ENCODE measurements around the gene EYA2.

The EYA2 gene

GRCh38 chr20:47143657-47144056, 249.0 kb downstream of the EYA2 start:
- H3K27ac ChIP-seq (replicated peaks; ENCODE audit: low read length) = no peak overlapping the region
- no peaks in the 10 kb centered on the region for H3K36me3 ChIP-seq (replicated peaks in 1 of 2; ENCODE audit: control insufficient read depth in 2 of 2, insufficient read depth in 2 of 2, low read length in 2 of 2)
- WGBS, 2 donors (ENCODE audit: extremely low coverage in 2 of 2, insufficient read length in 2 of 2, insufficient replicate concordance in 1 of 2) = no CpG with 5 or more reads among the region's 4 CpGs
- no peak overlapping the region for H3K4me3 ChIP-seq (ENCODE audit: low read length in 2 of 2)
- H2BK12ac ChIP-seq (ENCODE audit: low read length) = no peak overlapping the region
- H3K14ac ChIP-seq (ENCODE audit: low read length) = no peak overlapping the region
- no peak overlapping the region for H2AK5ac ChIP-seq (ENCODE audit: low read depth, low read length)
- H3K23ac ChIP-seq (ENCODE audit: low read depth, low read length, poor library complexity) = no peak overlapping the region
- no peak overlapping the region for H3K4me2 ChIP-seq (ENCODE audit: insufficient read depth, low read length, poor library complexity, severe bottlenecking)
- H3K4me1 ChIP-seq (ENCODE audit: control insufficient read depth in 2 of 2, insufficient read depth in 1 of 2, low read depth in 1 of 2, low read length in 2 of 2) = peaks cover 0 to 3% of the 10 kb centered on the region in 2 donors
- peaks cover 0 to 18% (median 0%) of the 10 kb centered on the region in 3 experiments for H3K27me3 ChIP-seq (ENCODE audit: control insufficient read depth in 3 of 3, insufficient read depth in 3 of 3, low read depth in 1 of 3, low read length in 3 of 3)
- H4K91ac ChIP-seq (ENCODE audit: low read depth, low read length, poor library complexity) = no peak overlapping the region
- no peak overlapping the region for H2BK15ac ChIP-seq (ENCODE audit: low read length)
- no peaks in the 10 kb centered on the region for H3K9me3 ChIP-seq (replicated peaks in 1 of 2; ENCODE audit: control insufficient read depth in 2 of 2, insufficient read depth in 1 of 2, low read depth in 1 of 2, low read length in 2 of 2)
- no peak overlapping the region for H3K4ac ChIP-seq (ENCODE audit: low read length)
- no peaks in the 10 kb centered on the region for H3K79me1 ChIP-seq (ENCODE audit: low read depth, low read length)
- no peak overlapping the region for H4K8ac ChIP-seq (ENCODE audit: low read depth, low read length)
- H2BK120ac ChIP-seq (ENCODE audit: low read depth, low read length) = no peak overlapping the region
- H2BK5ac ChIP-seq (ENCODE audit: low read length) = no peak overlapping the region
- no peak overlapping the region for H2AFZ ChIP-seq (ENCODE audit: low read length)
- no peak overlapping the region for H3K18ac ChIP-seq (ENCODE audit: low read length)
- no peak overlapping the region for H3K9ac ChIP-seq (ENCODE audit: low read depth, low read length, poor library complexity)
- DNase-seq (ENCODE audit: low spot score) = no peak

GRCh38 chr20:47144463-47144862, 249.8 kb downstream of the EYA2 start:
- Histone ChIP-seq H3K14ac (ENCODE audit: low read length) (no peak overlapping the region), H2BK12ac (ENCODE audit: low read length) (no peak overlapping the region), H3K9ac (ENCODE audit: low read depth, low read length, poor library complexity) (no peak overlapping the region), H4K8ac (ENCODE audit: low read depth, low read length) (no peak overlapping the region), H2BK120ac (ENCODE audit: low read depth, low read length) (no peak overlapping the region), H3K36me3 (replicated peaks in 1 of 2; ENCODE audit: control insufficient read depth in 2 of 2, insufficient read depth in 2 of 2, low read length in 2 of 2) (no peaks in the 10 kb centered on the region), H3K4me3 (ENCODE audit: low read length in 2 of 2) (no peak overlapping the region), H2BK5ac (ENCODE audit: low read length) (no peak overlapping the region), H3K27ac (replicated peaks; ENCODE audit: low read length) (no peak overlapping the region), H3K4me2 (ENCODE audit: insufficient read depth, low read length, poor library complexity, severe bottlenecking) (no peak overlapping the region), H4K91ac (ENCODE audit: low read depth, low read length, poor library complexity) (no peak overlapping the region), H2BK15ac (ENCODE audit: low read length) (no peak overlapping the region), H2AFZ (ENCODE audit: low read length) (no peak overlapping the region), H2AK5ac (ENCODE audit: low read depth, low read length) (no peak overlapping the region), H3K79me1 (ENCODE audit: low read depth, low read length) (no peaks in the 10 kb centered on the region), H3K18ac (ENCODE audit: low read length) (no peak overlapping the region), H3K9me3 (replicated peaks in 1 of 2; ENCODE audit: control insufficient read depth in 2 of 2, insufficient read depth in 1 of 2, low read depth in 1 of 2, low read length in 2 of 2) (no peaks in the 10 kb centered on the region), H3K4me1 (ENCODE audit: control insufficient read depth in 2 of 2, insufficient read depth in 1 of 2, low read depth in 1 of 2, low read length in 2 of 2) (peaks cover 0 to 3% of the 10 kb centered on the region in 2 donors), H3K23ac (ENCODE audit: low read depth, low read length, poor library complexity) (no peak overlapping the region), H3K4ac (ENCODE audit: low read length) (no peak overlapping the region), H3K27me3 (ENCODE audit: control insufficient read depth in 3 of 3, insufficient read depth in 3 of 3, low read depth in 1 of 3, low read length in 3 of 3) (peaks cover 0 to 18% (median 0%) of the 10 kb centered on the region in 3 experiments)
- WGBS, 2 donors (ENCODE audit: extremely low coverage in 2 of 2, insufficient read length in 2 of 2, insufficient replicate concordance in 1 of 2) = no CpG with 5 or more reads among the region's 4 CpGs
- no peak for DNase-seq (ENCODE audit: low spot score)

GRCh38 chr20:47146686-47147085, 252.0 kb downstream of the EYA2 start:
- no peak overlapping the region for H3K4ac ChIP-seq (ENCODE audit: low read length)
- H3K27ac ChIP-seq (replicated peaks; ENCODE audit: low read length) = no peak overlapping the region
- no peak overlapping the region for H4K91ac ChIP-seq (ENCODE audit: low read depth, low read length, poor library complexity)
- H2BK12ac ChIP-seq (ENCODE audit: low read length) = no peak overlapping the region
- WGBS, 2 donors (ENCODE audit: extremely low coverage in 2 of 2, insufficient read length in 2 of 2, insufficient replicate concordance in 1 of 2) = no CpG with 5 or more reads among the region's 7 CpGs
- no peak overlapping the region for H2BK15ac ChIP-seq (ENCODE audit: low read length)
- H2BK5ac ChIP-seq (ENCODE audit: low read length) = no peak overlapping the region
- no peak overlapping the region for H2AK5ac ChIP-seq (ENCODE audit: low read depth, low read length)
- no peak overlapping the region for H3K9ac ChIP-seq (ENCODE audit: low read depth, low read length, poor library complexity)
- H3K14ac ChIP-seq (ENCODE audit: low read length) = no peak overlapping the region
- no peaks in the 10 kb centered on the region for H3K9me3 ChIP-seq (replicated peaks in 1 of 2; ENCODE audit: control insufficient read depth in 2 of 2, insufficient read depth in 1 of 2, low read depth in 1 of 2, low read length in 2 of 2)
- no peak for DNase-seq (ENCODE audit: low spot score)
- no peaks in the 10 kb centered on the region for H3K79me1 ChIP-seq (ENCODE audit: low read depth, low read length)
- no peaks in the 10 kb centered on the region for H3K36me3 ChIP-seq (replicated peaks in 1 of 2; ENCODE audit: control insufficient read depth in 2 of 2, insufficient read depth in 2 of 2, low read length in 2 of 2)
- H3K4me1 ChIP-seq (ENCODE audit: control insufficient read depth in 2 of 2, insufficient read depth in 1 of 2, low read depth in 1 of 2, low read length in 2 of 2) = peaks cover 0 to 3% of the 10 kb centered on the region in 2 donors
- no peak overlapping the region for H3K4me2 ChIP-seq (ENCODE audit: insufficient read depth, low read length, poor library complexity, severe bottlenecking)
- H3K23ac ChIP-seq (ENCODE audit: low read depth, low read length, poor library complexity) = no peak overlapping the region
- H2AFZ ChIP-seq (ENCODE audit: low read length) = no peak overlapping the region
- H3K18ac ChIP-seq (ENCODE audit: low read length) = no peak overlapping the region
- H3K4me3 ChIP-seq (ENCODE audit: low read length in 2 of 2) = no peak overlapping the region
- no peak overlapping the region for H4K8ac ChIP-seq (ENCODE audit: low read depth, low read length)
- H2BK120ac ChIP-seq (ENCODE audit: low read depth, low read length) = no peak overlapping the region
- H3K27me3 ChIP-seq (ENCODE audit: control insufficient read depth in 3 of 3, insufficient read depth in 3 of 3, low read depth in 1 of 3, low read length in 3 of 3) = peaks cover 0 to 10% (median 0%) of the 10 kb centered on the region in 3 experiments

- Histone ChIP-seq H3K9ac (ENCODE audit: low read depth, low read length, poor library complexity) (no peak overlapping the region), H3K4me3 (ENCODE audit: low read length in 2 of 2) (no peak overlapping the region), H4K91ac (ENCODE audit: low read depth, low read length, poor library complexity) (no peak overlapping the region), H3K27me3 (ENCODE audit: control insufficient read depth in 3 of 3, insufficient read depth in 3 of 3, low read depth in 1 of 3, low read length in 3 of 3) (peaks cover 0 to 5% (median 0%) of the 10 kb centered on the region in 3 experiments), H3K23ac (ENCODE audit: low read depth, low read length, poor library complexity) (no peak overlapping the region), H2AFZ (ENCODE audit: low read length) (no peak overlapping the region), H3K4ac (ENCODE audit: low read length) (no peak overlapping the region), H3K18ac (ENCODE audit: low read length) (no peak overlapping the region), H3K9me3 (replicated peaks in 1 of 2; ENCODE audit: control insufficient read depth in 2 of 2, insufficient read depth in 1 of 2, low read depth in 1 of 2, low read length in 2 of 2) (no peaks in the 10 kb centered on the region), H3K14ac (ENCODE audit: low read length) (no peak overlapping the region), H4K8ac (ENCODE audit: low read depth, low read length) (no peak overlapping the region), H3K36me3 (replicated peaks in 1 of 2; ENCODE audit: control insufficient read depth in 2 of 2, insufficient read depth in 2 of 2, low read length in 2 of 2) (no peaks in the 10 kb centered on the region), H3K27ac (replicated peaks; ENCODE audit: low read length) (no peak overlapping the region), H3K4me1 (ENCODE audit: control insufficient read depth in 2 of 2, insufficient read depth in 1 of 2, low read depth in 1 of 2, low read length in 2 of 2) (peaks cover 0 to 3% of the 10 kb centered on the region in 2 donors), H2BK12ac (ENCODE audit: low read length) (no peak overlapping the region), H2AK5ac (ENCODE audit: low read depth, low read length) (no peak overlapping the region), H2BK15ac (ENCODE audit: low read length) (no peak overlapping the region), H2BK5ac (ENCODE audit: low read length) (no peak overlapping the region), H2BK120ac (ENCODE audit: low read depth, low read length) (no peak overlapping the region), H3K79me1 (ENCODE audit: low read depth, low read length) (no peaks in the 10 kb centered on the region), H3K4me2 (ENCODE audit: insufficient read depth, low read length, poor library complexity, severe bottlenecking) (no peak overlapping the region)
- WGBS, 2 donors (ENCODE audit: extremely low coverage in 2 of 2, insufficient read length in 2 of 2, insufficient replicate concordance in 1 of 2) = no CpG with 5 or more reads among the region's 2 CpGs
- DNase-seq (ENCODE audit: low spot score) = no peak
Observed at GRCh38 chr20:47148059-47148458, 253.4 kb downstream of the EYA2 start.

Data from neuronal stem cell (in vitro differentiated cells).